Fibroblast of the aortic adventitia (primary cell): Measurements from ENCODE around the gene ATP5MC3. TPM values are rescaled to one million over a fixed set of nuclear protein-coding genes. Genes with fewer than 3 reads are reported as not detected.
A peak's percentile ranks its signal among the peaks of the same experiment; 100 is the strongest.

ENCODE experiments used
- DNase-seq: peaks from one replicate; pipeline ENCODE4 v3.0.0-alpha.2; 2010; ENCODE audit warnings: low read depth
- H3K4me3 ChIP-seq: 2 replicates; pipeline ENCODE4 v1.5.1; 2011; ENCODE audit warnings: low read depth, mild to moderate bottlenecking, control low read depth, low read length, moderate library complexity
- CTCF ChIP-seq: IDR thresholded peaks from 2 replicates; pipeline ENCODE4 v1.5.1; 2011; ENCODE audit warnings: mild to moderate bottlenecking, low read length, control low read depth, inconsistent platforms; ENCODE audit not compliant: insufficient read depth
- total RNA-seq: library from RNA; depleted of rRNA; stranded (reverse); fragments of >200 nt; gene quantifications from 2 replicates; pipeline ENCODE4 v1.2.3, GENCODE V29; 2012; ENCODE audit warnings: low replicate concordance

Gene ATP5MC3
- total RNA-seq, 1 donor = 168 TPM

DNA sequence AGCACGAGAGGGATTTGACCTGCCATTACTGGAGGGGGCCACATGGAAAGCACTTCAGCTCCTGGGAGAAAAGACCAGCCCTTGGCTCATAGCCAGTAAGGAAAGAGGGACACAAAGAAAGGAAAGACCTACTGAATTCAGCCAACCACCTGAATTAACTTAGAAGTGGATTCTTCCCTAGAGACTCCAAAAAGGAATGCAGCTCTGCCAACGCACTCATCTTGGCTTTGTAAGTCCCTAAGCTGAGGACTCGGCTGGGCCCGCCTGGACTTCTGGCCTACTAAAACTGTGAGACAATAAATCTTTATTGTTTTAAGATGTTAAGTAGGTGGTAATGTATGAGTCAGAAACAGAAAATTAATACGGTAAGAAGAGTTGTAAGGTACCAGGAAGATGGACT lies 25.0 kb downstream of the ATP5MC3 start:
- H3K4me3 ChIP-seq = no peak overlapping the region
- TF ChIP-seq CTCF = no peak
- no peak for DNase-seq

DNA sequence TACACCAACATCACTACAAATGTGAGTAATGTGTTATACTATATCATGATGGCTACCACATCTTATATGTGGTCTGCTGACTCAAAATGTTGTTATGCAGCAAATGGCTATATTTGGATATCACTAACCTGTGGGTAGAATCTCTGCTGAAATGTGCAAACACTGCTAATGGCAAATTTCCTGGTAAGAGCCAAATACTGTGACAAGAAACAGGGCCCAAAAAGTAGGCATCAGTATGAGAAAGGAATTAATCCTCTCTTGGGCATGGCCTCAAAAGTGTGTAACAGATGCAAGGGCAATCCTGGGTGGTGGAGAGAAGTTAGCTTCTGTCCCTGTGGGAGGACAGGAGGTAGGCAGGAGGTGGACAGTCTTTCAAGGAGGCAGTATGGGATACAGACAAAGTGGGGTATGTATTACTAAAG lies 26.8 kb downstream of the ATP5MC3 start:
- H3K4me3 ChIP-seq = no peak overlapping the region
- DNase-seq = peak; percentile 57
- no peak for TF ChIP-seq CTCF

- no peak for TF ChIP-seq CTCF
- H3K4me3 ChIP-seq = no peak overlapping the region
- no peak for DNase-seq
Observed at GRCh38 chr2:175152242-175152641, 29.3 kb downstream of the ATP5MC3 start.

GRCh38 chr2:175151791-175152190 lies 29.7 kb downstream of the ATP5MC3 start:
- no peak for DNase-seq
- no peak for TF ChIP-seq CTCF

GRCh38 chr2:175147186-175147585 lies 34.3 kb downstream of the ATP5MC3 start:
- H3K4me3 ChIP-seq = no peak overlapping the region
- DNase-seq = peak; percentile 18
- TF ChIP-seq CTCF = no peak

More at GRCh38 chr2:175151791-175152190, 29.7 kb downstream of the ATP5MC3 start:
- no peak overlapping the region for H3K4me3 ChIP-seq

GRCh38 chr2:175143678-175144077 lies 37.8 kb downstream of the ATP5MC3 start:
- TF ChIP-seq CTCF = no peak
- H3K4me3 ChIP-seq = no peak overlapping the region
- no peak for DNase-seq

DNA sequence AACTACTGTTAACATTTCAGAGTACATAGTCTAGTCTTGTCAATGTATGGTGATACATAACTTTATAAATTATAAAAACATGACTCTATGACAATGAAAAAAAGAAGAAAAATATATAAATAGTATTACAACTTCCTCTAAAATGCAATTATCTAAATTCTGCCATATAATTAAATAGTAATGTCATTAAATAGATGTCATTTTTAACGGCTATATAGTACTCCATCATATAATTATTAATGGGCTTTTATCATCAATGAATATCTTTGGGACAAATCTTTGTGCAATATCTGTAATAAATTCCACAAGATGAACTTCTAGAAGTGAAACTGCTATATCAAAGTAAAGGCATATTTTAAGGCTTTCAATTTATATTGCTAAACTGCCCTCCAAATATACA lies 38.3 kb downstream of the ATP5MC3 start:
- no peak overlapping the region for H3K4me3 ChIP-seq
- TF ChIP-seq CTCF = no peak
- DNase-seq = no peak
